Measurements from ENCODE around the gene EFCAB7.
"Not testable (repeated sequence)": the region's sequence is repeated elsewhere in the genome, so short reads cannot be mapped to it uniquely, and the experiment has no call there.

The EFCAB7 gene

DNA sequence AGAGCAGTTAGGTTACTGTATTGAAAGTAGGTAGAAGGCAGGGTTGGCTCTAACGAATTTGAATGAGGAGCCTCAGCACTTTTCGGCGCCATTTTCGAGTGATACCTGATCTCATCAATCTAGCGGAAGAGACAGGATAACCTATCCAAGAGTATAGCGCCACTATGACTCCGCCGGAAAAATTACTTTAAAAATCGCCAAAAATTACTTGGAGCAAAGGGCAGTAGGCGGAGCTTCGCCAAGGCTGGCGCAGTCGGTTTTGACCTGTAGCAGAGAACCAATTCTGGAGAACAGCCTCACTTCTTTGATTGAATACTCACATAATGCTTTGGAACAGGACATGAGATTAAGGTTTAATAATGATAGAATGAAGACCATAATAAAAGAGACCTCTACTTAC is 25.6 kb downstream of the EFCAB7 start:
- in situ Hi-C loops (cut with MboI; ENCODE audit: low sequenced_read_pairs), result no loop called here

DNA sequence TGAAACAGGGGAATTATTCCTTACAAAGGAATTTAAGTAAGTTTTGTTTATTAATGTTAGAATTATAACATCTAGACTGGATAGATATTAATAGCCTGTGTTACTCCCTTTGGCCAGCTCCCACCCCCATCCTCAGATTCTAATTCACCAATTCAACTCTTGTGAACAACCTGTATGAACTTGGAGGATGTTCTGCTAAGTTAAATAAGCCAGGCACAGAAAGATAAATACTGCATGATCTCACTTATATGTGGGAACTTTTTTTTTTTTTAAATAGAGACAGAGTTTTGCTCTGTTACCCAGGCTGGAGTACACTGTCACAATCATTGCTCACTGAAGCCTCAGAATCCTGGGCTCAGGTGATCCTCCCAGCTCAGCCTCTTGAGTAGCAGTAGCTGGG is 32.2 kb downstream of the EFCAB7 start:
- in situ Hi-C loops (cut with MboI; ENCODE audit: low sequenced_read_pairs), result no loop called here

DNA sequence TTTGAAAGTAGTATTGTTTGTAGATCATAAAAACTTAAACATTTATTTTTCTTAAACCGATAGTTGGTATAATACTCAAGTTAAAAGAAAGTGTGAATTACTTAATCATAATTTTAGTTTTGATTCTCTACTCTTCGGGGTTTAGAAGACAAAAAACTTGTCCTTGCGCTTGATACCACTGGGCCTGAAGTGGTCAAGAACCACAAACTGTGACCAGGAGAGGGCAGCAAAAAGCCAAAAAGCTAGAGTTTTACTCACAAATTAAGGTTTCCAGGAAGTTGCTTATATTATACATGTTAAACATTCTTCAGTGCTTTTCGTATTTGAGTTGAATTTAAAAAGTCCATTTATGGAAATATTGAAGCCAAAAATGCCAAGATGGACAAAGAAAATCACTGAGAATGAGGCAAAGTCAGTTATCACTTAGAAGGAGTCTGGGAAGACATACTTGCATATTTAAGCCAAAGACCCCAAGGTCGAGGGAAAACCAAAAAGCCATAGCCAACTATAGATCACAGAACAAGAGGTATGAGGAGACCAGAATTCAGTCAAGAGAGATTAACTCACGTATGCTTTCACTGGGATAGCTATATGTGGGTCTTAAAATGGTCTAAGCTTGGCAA is 34.2 kb downstream of the EFCAB7 start:
- in situ Hi-C loops (cut with MboI; ENCODE audit: low sequenced_read_pairs), result no loop called here

DNA sequence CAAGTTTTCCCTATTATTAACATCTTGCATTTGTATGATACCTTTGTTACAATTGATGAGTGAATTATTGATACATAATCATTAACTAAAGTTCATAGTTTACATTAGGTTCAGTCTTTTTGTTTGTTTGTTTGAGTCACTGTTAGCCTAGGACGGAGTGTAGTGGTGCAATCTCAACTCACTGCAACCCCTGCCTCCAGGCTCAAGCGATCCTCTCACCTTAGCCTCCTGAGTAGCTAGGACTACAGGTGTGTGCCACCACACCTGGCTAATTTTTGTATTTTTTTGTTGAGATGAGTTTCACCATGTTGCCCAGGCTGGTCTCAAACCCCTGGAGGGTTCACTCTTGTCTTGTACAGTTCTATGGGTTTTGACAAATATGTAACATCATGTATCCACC is 36.0 kb downstream of the EFCAB7 start:
- in situ Hi-C loops (cut with MboI; ENCODE audit: low sequenced_read_pairs), result no loop called here

DNA sequence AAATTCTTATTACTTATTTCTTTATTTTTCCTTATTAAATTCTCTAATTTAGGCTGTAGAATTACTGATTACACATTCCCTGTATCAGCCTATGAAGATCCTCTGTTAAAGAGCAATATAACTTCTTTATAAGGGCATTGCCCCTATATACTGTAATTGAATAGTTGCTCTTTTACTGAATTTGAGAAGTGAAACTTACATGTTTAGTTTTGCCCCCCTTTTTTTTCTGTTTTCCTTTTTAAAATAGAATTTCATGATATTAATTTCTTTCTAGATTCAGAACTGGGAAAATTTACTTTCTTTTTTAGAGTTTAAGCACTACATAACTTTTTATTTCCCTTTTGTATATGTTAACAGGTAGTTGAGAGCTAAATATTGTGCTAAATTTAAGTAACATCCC is 40.4 kb downstream of the EFCAB7 start:
- in situ Hi-C loops (cut with MboI; ENCODE audit: low sequenced_read_pairs), result no loop called here

DNA sequence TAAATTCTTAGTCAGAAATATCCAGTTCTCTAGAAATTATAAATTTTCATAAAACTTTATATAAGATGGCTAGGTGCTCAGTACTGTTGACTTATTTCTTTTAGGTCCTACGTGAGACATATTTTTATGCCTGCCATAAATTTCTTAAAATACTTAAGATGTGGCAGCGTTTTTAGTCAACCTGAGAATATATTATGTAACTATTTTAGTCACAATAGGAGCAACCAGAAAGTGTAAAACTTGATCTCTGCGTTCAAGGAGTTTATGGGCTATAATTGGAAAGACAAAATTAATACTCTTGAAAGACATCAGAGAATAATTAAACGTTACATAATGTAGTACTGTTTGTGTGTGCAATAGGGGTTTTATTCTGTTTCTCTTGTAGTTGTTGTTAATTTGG is 45.7 kb downstream of the EFCAB7 start:
- in situ Hi-C loops (cut with MboI; ENCODE audit: low sequenced_read_pairs), result no loop called here

DNA sequence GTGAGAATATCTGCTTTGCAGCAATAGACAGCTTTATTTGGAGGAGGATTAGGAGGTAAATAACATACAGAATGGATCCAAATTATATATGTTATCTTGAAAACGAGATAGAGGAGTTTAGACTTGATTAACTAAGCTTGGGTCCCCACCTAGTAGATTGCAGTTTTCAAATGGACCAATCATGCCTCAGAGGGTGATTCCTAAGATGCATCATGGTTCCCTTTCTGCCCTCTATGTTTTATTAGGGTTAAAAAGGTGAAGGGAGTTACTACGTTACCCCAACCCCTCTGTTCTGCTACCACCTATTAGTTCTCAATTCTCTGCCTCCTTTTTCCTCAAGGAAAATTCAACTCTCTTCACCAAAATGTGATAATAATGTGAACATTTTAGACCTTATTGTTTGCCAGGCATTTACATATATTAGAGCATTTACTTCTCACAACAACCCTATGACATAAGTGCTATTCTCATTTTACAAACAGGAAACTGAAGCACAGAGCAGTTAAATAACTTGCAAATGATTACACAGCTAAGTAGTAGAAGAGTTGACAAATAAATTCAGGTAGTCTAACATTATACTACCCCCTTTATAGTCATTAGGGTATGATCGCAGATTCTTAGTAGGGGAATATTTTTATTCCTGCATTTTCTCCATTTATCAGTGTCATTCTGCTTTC is 46.5 kb downstream of the EFCAB7 start:
- in situ Hi-C loops (cut with MboI; ENCODE audit: low sequenced_read_pairs), result no loop called here

DNA sequence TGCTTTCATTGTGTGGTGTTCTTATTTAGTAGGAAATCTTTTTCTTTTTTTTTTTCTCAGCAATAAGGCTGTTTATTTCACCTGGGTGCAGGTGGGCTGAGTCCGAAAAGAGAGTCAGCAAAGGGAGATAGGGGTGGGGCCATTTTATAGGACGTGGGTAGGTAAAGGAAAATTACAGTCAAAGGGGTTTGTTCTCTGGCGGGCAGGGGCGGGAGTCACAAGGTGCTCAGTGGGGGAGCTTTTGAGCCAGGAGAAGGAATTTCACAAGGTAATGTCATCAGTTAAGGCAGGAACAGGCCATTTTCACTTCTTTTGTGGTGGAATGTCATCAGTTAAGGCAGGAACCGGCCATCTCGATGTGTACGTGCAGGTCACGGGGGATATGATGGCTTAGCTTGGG is 49.4 kb downstream of the EFCAB7 start:
- in situ Hi-C loops (cut with MboI; ENCODE audit: low sequenced_read_pairs), result not testable (repeated sequence)

DNA sequence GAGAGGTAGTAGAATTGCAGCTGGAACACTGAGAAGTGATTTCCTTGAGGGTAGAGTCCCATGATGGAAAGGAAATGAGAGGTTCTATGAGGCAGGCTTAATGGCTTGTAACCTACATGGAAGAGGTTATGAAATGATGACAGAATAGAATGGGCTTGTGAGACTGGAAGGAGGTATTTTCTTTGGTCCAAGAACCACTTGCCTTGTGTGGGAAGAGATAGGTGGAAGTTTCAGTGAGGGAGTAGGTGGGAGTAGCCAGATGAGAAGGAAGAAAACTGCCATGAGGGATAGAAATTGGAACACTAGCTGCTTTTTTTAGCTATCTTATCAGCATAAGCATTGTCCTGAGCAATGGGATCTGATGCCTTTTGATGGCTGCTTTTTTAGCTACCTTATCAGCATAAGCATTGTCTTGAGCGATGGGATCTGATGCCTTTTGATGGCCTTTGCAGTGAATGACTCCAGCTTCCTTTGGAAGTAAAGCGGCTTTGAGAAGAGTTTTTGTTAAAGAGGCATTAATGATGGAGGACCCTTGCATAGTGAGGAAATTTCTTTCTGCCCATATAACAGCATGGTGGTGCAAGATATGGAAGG is 51.0 kb downstream of the EFCAB7 start:
- in situ Hi-C loops (cut with MboI; ENCODE audit: low sequenced_read_pairs), result not testable (repeated sequence)

DNA sequence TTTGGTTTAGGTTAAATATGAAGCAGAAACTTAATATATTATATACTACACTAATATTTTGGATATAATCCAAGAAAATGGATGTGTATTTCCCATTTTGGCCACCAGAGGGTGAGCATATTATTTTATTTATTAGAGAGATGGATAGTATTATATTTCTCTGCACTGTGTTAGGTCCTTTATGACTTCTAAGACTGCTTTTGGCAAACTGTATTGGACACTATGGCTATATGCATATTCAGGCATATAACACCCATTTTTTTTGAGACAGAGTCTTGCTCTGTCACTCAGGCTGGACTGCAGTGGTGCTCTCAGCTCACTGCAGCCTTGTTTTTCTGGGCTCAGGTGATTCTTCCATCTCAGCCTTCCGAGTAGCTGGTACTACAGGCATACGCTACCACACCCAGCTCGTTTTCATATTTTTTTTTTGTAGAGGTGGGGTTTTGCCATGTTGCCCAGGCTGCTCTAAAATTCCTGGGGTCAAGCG is 52.1 kb downstream of the EFCAB7 start:
- in situ Hi-C loops (cut with MboI; ENCODE audit: low sequenced_read_pairs), result no loop called here

DNA sequence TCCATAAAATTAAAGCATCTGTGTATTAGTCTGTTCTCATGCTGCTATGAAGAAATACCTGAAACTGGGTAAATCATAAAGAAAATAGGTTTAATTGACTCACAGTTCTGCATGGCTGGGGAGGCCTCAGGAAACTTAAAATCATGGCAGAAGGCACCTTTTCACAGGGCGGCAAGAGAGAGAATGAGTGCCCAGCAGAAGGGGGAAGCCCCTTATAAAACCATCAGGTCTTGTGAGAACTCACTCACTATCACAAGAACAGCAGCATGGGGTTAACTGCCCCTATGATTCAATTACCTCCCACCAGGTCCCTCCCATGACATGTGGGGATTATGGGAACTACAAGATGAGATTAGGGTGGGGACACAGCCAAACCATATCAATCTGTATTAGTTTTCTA is 63.0 kb downstream of the EFCAB7 start:
- in situ Hi-C loops (cut with MboI; ENCODE audit: low sequenced_read_pairs), result not testable (repeated sequence)

DNA sequence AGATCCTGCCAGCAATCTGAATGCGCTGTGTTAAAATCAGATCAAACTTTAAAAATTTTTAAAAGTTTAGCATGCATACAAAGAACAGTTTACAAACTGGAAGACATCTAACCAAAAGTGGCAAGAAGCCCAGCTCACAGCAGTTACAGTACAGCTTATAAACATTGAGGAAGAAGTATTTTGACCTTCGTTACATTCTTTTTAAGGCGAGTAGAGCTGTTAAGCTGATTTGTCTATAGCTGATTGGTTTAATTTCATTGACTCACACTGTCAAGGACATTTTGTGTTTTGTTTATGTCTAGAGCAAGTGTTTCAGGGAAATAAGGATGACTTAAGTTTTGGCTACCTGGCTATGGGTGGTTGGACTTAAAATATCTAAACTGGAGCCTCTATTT is 66.8 kb downstream of the EFCAB7 start:
- in situ Hi-C loops (cut with MboI; ENCODE audit: low sequenced_read_pairs), result no loop called here

DNA sequence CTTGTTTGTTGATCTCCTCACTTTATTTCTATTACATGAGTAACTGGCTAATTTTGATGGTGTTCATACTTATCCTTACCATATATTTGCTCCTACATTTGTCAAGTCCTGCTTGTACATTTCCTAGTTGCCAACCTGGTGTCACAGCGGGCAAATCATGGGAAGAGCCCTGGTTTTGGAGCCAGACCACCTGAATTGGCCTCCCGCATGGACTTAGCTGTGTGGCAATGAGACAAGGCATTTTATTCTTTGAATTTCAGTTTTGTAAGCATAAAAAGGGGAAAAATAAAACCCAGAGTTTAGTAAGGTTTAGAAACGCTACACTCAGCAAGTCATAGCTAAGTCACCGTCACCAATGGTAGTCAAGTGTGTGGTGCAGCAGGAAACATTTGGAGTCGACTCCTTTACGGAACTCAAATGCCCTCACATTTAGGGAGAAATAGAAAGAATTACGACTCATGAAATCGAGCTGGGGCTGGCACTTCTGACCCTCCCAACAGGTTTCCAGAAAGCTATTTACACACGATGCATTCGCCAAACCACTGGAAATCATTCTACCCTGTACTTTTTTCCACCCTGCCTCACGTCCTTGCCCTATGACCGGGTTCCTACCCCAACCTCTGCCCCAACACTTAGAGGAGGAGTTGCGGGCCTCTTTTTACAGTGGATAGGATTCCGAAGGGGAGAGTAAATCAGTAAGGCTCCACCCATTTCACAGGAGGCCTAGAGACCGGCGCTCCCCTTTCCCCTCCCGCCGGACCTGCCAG is 69.4 kb downstream of the EFCAB7 start:
- in situ Hi-C loops (cut with MboI; ENCODE audit: low sequenced_read_pairs), result no loop called here

DNA sequence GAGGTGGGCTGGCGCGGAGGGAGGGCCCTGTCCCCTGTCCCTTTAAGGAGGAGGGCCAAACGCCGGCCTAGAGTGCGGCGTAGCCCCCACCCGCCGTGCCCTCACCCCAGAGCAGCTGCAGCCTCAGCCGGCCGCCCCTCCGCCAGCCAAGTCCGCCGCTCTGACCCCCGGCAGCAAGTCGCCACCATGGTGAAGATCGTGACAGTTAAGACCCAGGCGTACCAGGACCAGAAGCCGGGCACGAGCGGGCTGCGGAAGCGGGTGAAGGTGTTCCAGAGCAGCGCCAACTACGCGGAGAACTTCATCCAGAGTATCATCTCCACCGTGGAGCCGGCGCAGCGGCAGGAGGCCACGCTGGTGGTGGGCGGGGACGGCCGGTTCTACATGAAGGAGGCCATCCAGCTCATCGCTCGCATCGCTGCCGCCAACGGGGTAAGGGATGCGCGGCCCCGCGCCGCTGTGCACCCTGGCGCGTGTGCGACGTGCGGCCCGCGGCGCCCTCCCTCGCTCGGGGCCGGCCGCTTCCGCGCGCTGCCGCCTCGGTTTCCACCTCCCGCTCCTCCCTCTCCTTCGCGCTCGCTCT is 70.1 kb downstream of the EFCAB7 start, which contains the start of gene PGM1:
Gene PGM1 (plus strand): TSS at position 109 of the 583 bp plus-strand sequence. CDS start 78 bp downstream, at position 187.
- in situ Hi-C loops (cut with MboI; ENCODE audit: low sequenced_read_pairs), result no loop called here

DNA sequence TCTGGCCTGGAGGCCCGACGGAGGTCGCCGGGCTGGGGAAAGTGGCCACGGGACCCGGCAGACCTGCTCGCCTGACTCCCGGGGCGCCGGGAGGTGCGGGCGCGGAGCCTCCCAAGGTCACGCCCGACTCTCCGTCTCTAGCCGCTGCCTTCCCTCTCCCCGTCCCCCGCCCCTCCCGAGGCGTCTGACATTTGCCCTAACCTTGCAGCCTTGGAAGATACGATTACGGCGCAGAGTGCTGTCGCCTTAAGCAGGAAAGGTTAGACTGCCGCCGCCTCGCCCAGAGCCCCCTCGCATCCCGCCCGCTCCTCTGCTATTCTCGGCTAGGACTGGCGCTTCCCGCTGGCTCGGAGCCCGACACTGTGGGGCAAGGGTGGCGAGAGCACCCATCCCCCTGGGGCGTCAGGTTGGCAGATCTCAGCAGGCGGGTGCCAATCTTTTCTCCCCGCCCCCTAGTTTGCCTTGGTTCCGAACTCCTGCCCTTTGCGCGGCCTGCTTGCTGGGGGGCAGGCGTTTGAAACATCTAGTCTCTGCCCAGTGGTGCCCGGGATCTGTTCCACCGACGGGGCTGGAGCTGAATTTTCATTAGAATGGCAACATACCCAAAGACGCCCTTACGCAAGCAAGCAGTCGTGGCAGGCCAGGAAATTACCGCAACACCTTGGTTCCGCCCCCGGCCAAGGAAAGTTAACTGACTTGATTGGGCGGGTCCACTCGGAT is 70.7 kb downstream of the EFCAB7 start:
- in situ Hi-C loops (cut with MboI; ENCODE audit: low sequenced_read_pairs), result no loop called here

DNA sequence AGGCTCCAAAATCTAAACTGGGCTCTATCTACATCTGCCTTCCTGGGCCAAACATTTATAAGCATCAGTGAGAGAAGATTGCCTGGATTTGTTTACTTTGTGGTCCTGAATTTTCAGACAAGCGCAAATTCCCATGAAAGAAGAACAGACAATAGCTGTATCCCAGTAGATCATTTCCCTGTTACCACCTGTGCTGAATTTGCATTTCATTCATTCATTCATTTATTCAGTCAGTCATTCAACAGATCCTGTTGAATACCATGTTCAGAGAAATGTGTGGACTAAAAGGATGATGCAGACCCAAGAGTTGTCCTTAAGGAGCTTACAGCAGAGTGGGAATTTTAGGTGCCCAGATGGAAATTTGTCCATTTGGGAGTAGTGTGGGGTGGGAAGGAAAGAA is 72.1 kb downstream of the EFCAB7 start:
- in situ Hi-C loops (cut with MboI; ENCODE audit: low sequenced_read_pairs), result no loop called here

DNA sequence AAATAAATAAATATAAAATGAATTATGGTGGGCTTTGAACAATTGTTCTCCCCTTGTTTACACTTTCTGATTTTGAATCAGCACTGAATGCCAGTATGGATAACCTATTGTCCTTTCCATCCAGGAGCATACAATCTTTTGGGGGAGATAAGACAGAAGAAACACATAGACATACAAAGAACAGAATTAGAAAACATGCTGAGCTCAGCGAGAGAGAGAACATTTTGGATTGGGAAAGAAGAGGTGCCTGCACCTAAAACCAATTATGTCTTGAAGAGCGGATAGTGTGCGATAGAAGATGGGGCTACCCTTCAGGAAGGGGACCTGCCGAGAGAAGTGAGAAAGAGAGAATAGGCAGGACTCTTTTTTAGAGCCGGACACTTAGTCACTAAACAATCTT is 76.5 kb downstream of the EFCAB7 start:
- in situ Hi-C loops (cut with MboI; ENCODE audit: low sequenced_read_pairs), result loop anchor here (25.0 kb wide), 1 partner anchor 638 kb away; no protein-coding TSS in a partner anchor

DNA sequence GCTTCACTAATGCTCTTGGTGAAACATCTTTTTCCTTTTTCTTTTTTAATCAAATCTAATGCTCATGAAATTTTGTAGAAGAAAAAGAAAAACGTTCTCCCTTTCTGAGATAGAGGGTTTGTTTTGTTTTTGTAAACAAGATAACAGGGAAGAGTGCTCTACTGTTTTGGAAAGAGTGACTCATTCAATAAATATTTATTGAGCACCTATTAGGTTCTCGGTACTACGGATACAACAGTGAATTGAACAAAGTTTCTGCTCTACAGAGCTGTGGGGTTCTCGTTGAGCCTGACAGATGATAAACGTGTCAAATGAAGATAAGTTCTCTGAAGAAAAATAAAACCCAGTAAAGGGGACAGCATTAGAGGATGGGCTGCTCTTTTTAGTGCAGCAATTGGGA is 76.9 kb downstream of the EFCAB7 start:
- in situ Hi-C loops (cut with MboI; ENCODE audit: low sequenced_read_pairs), result loop anchor here (25.0 kb wide), 1 partner anchor 637 kb away; no protein-coding TSS in a partner anchor

DNA sequence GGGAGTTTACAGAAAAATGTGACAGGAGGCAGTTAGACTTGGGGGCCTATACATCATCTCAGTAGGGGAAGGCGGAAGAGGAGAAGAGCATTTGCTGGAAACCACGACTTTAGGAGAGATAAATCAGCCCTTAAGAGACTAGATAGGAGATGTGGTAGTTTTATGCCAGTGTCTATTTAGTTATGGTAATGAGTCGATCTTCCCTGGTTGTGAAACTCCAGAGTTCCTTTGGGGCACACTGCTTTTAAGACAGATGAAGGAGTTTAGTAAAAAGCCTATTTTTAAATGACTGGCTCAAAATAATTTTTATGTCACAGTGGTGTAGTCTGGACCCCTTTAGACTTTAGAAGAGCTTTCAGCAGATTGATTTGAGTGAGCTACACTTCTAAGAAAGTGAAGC is 77.7 kb downstream of the EFCAB7 start:
- in situ Hi-C loops (cut with MboI; ENCODE audit: low sequenced_read_pairs), result loop anchor here (25.0 kb wide), 1 partner anchor 636 kb away; no protein-coding TSS in a partner anchor

DNA sequence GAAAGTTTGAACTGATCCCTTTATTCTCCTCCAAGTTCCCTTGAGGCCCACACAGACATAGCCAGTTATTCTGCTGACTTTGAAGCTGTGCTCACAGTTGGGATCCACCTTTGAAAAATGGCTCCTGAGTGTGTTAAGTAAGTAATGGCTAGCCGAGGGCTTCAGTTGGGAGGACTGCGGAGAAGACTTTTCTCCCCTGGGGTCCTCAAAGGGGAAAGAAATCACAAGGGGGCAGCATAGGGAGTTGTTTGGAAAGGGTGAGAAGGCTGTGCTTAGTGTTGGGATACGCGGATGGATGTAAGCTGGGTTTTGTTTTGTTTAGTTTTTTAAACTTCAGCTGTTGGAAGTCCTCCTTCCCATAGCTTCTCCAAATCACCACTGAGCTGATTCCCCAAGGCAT is 78.1 kb downstream of the EFCAB7 start:
- in situ Hi-C loops (cut with MboI; ENCODE audit: low sequenced_read_pairs), result loop anchor here (25.0 kb wide), 1 partner anchor 636 kb away; no protein-coding TSS in a partner anchor

All from HL-60/S4 treated with retinoic acid at 250 ng/mL for 4 days and 3 days (cell line).